H1 (cell line): Measurements from ENCODE around the gene DOCK6. TPM values are rescaled to one million over a fixed set of nuclear protein-coding genes. Genes with fewer than 3 reads are reported as not detected.

Experiments used
- CTCF ChIA-PET: fragments of 300-600 bp; sonication (Branson Sonifier 250); formaldehyde crosslinking; loops from one replicate; lab custom pipeline; 2021; ENCODE audit not compliant: partially characterized antibody; lab: Charles Lee
- POLR2A ChIA-PET: fragments of 300-600 bp; sonication (Branson Sonifier 250); formaldehyde crosslinking; loops from one replicate; lab custom pipeline; 2021; ENCODE audit warnings: inconsistent platforms; ENCODE audit not compliant: partially characterized antibody; lab: Charles Lee
- DNase-seq, 2 experiments: peaks; one replicate each; pipeline versions ENCODE4 v3.0.0 to v3.0.0-alpha.2; 2010 to 2022; ENCODE audit warnings: low spot score in 2 of 2, low read depth in 1 of 2, mixed read lengths in 1 of 2
- FAIRE-seq: peaks from 2 replicates; lab custom pipeline; 2011; peaks lifted over from hg19 to GRCh38; lab: Jason Lieb, UNC
- H2AFZ ChIP-seq: 2 replicates; pipeline ENCODE4 v1.8.1; 2012; ENCODE audit warnings: low read length, inconsistent platforms
- H2AK5ac ChIP-seq: 2 replicates; pipeline ENCODE4 v1.6.1; 2013; ENCODE audit warnings: low read depth, low read length
- H2BK120ac ChIP-seq: replicated peaks from 2 replicates; pipeline ENCODE3; 2013; ENCODE audit warnings: low read depth, low read length, inconsistent platforms
- H2BK12ac ChIP-seq: 2 replicates; pipeline ENCODE4 v1.6.1; 2013; ENCODE audit warnings: low read depth, low read length
- H2BK15ac ChIP-seq: 2 replicates; pipeline ENCODE4 v1.6.1; 2013; ENCODE audit warnings: low read length
- H2BK20ac ChIP-seq: 2 replicates; pipeline ENCODE4 v1.6.1; 2013; ENCODE audit warnings: low read length
- H2BK5ac ChIP-seq: 2 replicates; pipeline ENCODE4 v1.6.1; 2013; ENCODE audit warnings: low read depth, low read length
- H3K14ac ChIP-seq: 2 replicates; pipeline ENCODE4 v1.6.1; 2013; ENCODE audit warnings: inconsistent platforms; ENCODE audit not compliant: insufficient read length
- H3K18ac ChIP-seq: 2 replicates; pipeline ENCODE4 v1.6.1; 2013; ENCODE audit warnings: low read length; ENCODE audit errors: extremely low read depth
- H3K23ac ChIP-seq: 2 replicates; pipeline ENCODE4 v1.6.1; 2013; ENCODE audit warnings: inconsistent platforms; ENCODE audit not compliant: insufficient read length
- H3K23me2 ChIP-seq: 2 replicates; pipeline ENCODE4 v1.6.1; 2013; ENCODE audit warnings: low read depth, low read length
- H3K27ac ChIP-seq: 2 replicates; pipeline ENCODE4 v1.6.1; 2011; ENCODE audit warnings: low read depth, low read length, inconsistent platforms
- H3K27me3 ChIP-seq, 4 experiments: replicated peaks in 1 of 4; 1 replicate in 1 of 4; 2 replicates in 3 of 4; pipeline versions ENCODE4 v1.6.1 to v1.8.1; 2011 to 2013; ENCODE audit warnings: low read length in 3 of 4, mild to moderate bottlenecking in 3 of 4, inconsistent platforms in 2 of 4, mixed read lengths in 2 of 4, moderate library complexity in 1 of 4; ENCODE audit not compliant: control insufficient read depth in 3 of 4, insufficient read depth in 3 of 4; ENCODE audit errors: extremely low read depth in 1 of 4
- H3K36me3 ChIP-seq, 4 experiments: 2 replicates each; pipeline versions ENCODE4 v1.6.1 to v1.8.1; 2011 to 2013; ENCODE audit warnings: mild to moderate bottlenecking in 4 of 4, low read length in 3 of 4, moderate library complexity in 2 of 4, control low read depth in 1 of 4, inconsistent platforms in 1 of 4; ENCODE audit not compliant: insufficient read depth in 4 of 4, control insufficient read depth in 2 of 4
- H3K4ac ChIP-seq: replicated peaks from 2 replicates; pipeline ENCODE3; 2013; ENCODE audit warnings: low read length, low read depth, mixed read lengths, inconsistent platforms; ENCODE audit not compliant: insufficient read length
- H3K4me1 ChIP-seq, 4 experiments: replicated peaks in 1 of 4; 1 replicate in 1 of 4; 2 replicates in 3 of 4; pipeline versions ENCODE4 v1.6.1 to v1.8.1; 2011 to 2013; ENCODE audit warnings: low read length in 3 of 4, inconsistent platforms in 2 of 4, mixed read lengths in 1 of 4; ENCODE audit not compliant: insufficient read depth in 4 of 4, control insufficient read depth in 3 of 4
- H3K4me2 ChIP-seq, 2 experiments: 2 replicates each; pipeline versions ENCODE4 v1.6.1 to v1.8.1; 2011 to 2013; ENCODE audit warnings: low read depth in 2 of 2, low read length in 2 of 2, control low read depth in 1 of 2, inconsistent platforms in 1 of 2, mild to moderate bottlenecking in 1 of 2; ENCODE audit not compliant: insufficient read depth in 1 of 2
- H3K4me3 ChIP-seq, 4 experiments: fragments of 200-600, 300-600 bp in 1 of 4; sonication (generic), shearing (Covaris generic), sonication (Bioruptor Twin) in 1 of 4; 2 replicates each; pipeline versions ENCODE4 v1.5.1 to v1.8.1; 2011 to 2016; ENCODE audit warnings: low read length in 4 of 4, low read depth in 3 of 4, control low read depth in 2 of 4, inconsistent platforms in 2 of 4, mild to moderate bottlenecking in 2 of 4, mixed read lengths in 1 of 4, moderate library complexity in 1 of 4; ENCODE audit not compliant: insufficient read depth in 2 of 4; ENCODE audit errors: extremely low read depth in 1 of 4
- H3K56ac ChIP-seq: replicated peaks from 2 replicates; pipeline ENCODE3; 2013; ENCODE audit warnings: low read depth, mild to moderate bottlenecking, mixed read lengths, low read length, inconsistent platforms; ENCODE audit not compliant: insufficient read length
- H3K79me1 ChIP-seq: 2 replicates; pipeline ENCODE4 v1.6.1; 2013; ENCODE audit warnings: low read depth, low read length, control low read depth
- H3K79me2 ChIP-seq, 2 experiments: 2 replicates each; pipeline versions ENCODE4 v1.6.1 to v1.8.1; 2012 to 2013; ENCODE audit warnings: low read length in 2 of 2, mild to moderate bottlenecking in 2 of 2, inconsistent platforms in 1 of 2; ENCODE audit not compliant: insufficient read depth in 2 of 2, control insufficient read depth in 1 of 2
- H3K9ac ChIP-seq, 4 experiments: replicated peaks in 1 of 4; 1 replicate in 1 of 4; 2 replicates in 3 of 4; pipeline versions ENCODE4 v1.6.1 to v1.8.1; 2011 to 2013; ENCODE audit warnings: low read depth in 3 of 4, low read length in 3 of 4, control low read depth in 2 of 4, mild to moderate bottlenecking in 2 of 4, moderate library complexity in 2 of 4, inconsistent platforms in 1 of 4; ENCODE audit errors: extremely low read depth in 1 of 4
- H3K9me3 ChIP-seq, 2 experiments: 2 replicates each; pipeline versions ENCODE4 v1.6.1 to v1.8.1; 2012 to 2013; ENCODE audit warnings: mild to moderate bottlenecking in 2 of 2, moderate library complexity in 2 of 2, control low read depth in 1 of 2, inconsistent platforms in 1 of 2, low read depth in 1 of 2, low read length in 1 of 2, mixed read lengths in 1 of 2; ENCODE audit not compliant: insufficient read depth in 2 of 2
- H4K20me1 ChIP-seq, 2 experiments: replicated peaks in 1 of 2; 2 replicates each; pipeline versions ENCODE3 to v1.8.1; 2011 to 2013; ENCODE audit warnings: inconsistent platforms in 2 of 2, low read length in 2 of 2, mild to moderate bottlenecking in 1 of 2; ENCODE audit not compliant: insufficient read depth in 2 of 2, control insufficient read depth in 1 of 2
- H4K5ac ChIP-seq: 2 replicates; pipeline ENCODE4 v1.6.1; 2013; ENCODE audit warnings: low read length, low read depth, mixed read lengths, inconsistent platforms; ENCODE audit not compliant: insufficient read length
- H4K8ac ChIP-seq: 2 replicates; pipeline ENCODE4 v1.8.0; 2013; ENCODE audit warnings: mild to moderate bottlenecking, moderate library complexity, low read length, inconsistent platforms; ENCODE audit not compliant: insufficient read depth; ENCODE audit errors: extremely low read depth
- H4K91ac ChIP-seq: replicated peaks from 2 replicates; pipeline ENCODE3; 2013; ENCODE audit warnings: low read length, mixed read lengths, inconsistent platforms; ENCODE audit not compliant: insufficient read length
- BRCA1 ChIP-seq: IDR thresholded peaks from 2 replicates; pipeline ENCODE4 v1.6.1; 2012; ENCODE audit warnings: low read depth, low read length, improper control_type of control experiment
- CEBPB ChIP-seq: IDR thresholded peaks from 2 replicates; pipeline ENCODE4 v1.6.1; 2012; ENCODE audit warnings: low read depth, low read length
- CHD1 ChIP-seq: IDR thresholded peaks from 2 replicates; pipeline ENCODE4 v1.6.1; 2012; ENCODE audit warnings: low read depth, low read length, improper control_type of control experiment
- CREB1 ChIP-seq: IDR thresholded peaks from 2 replicates; pipeline ENCODE4 v1.6.1; 2012; ENCODE audit warnings: inconsistent platforms
- E2F6 ChIP-seq: IDR thresholded peaks from 2 replicates; pipeline ENCODE4 v1.6.1; 2012; ENCODE audit warnings: inconsistent platforms
- EGR1 ChIP-seq: IDR thresholded peaks from 2 replicates; pipeline ENCODE4 v1.6.1; 2011; ENCODE audit warnings: low read depth, low read length, borderline replicate concordance
- MAX ChIP-seq: IDR thresholded peaks from 2 replicates; pipeline ENCODE4 v1.6.1; 2012; ENCODE audit warnings: inconsistent platforms
- NRF1 ChIP-seq: IDR thresholded peaks from 2 replicates; pipeline ENCODE4 v1.6.1; 2011; ENCODE audit warnings: mild to moderate bottlenecking, low read depth, low read length, improper control_type of control experiment
- POU5F1 ChIP-seq: IDR thresholded peaks from 2 replicates; pipeline ENCODE4 v1.6.1; 2011; ENCODE audit warnings: low read depth, mild to moderate bottlenecking, low read length, moderate library complexity
- RAD21 ChIP-seq, 2 experiments: IDR thresholded peaks in 1 of 2; conservative IDR thresholded peaks in 1 of 2; 2 replicates each; pipeline ENCODE4 v1.6.1; 2011; ENCODE audit warnings: low read depth in 2 of 2, low read length in 2 of 2, improper control_type of control experiment in 1 of 2, inconsistent platforms in 1 of 2, mild to moderate bottlenecking in 1 of 2, moderate library complexity in 1 of 2
- RNF2 ChIP-seq: fragments of 200-900, 300-1000 bp; sonication (generic); IDR thresholded peaks from 2 replicates; pipeline ENCODE4 v1.7.1; 2016; ENCODE audit warnings: borderline replicate concordance, low read depth, mild to moderate bottlenecking, antibody characterized with exemption, low read length; ENCODE audit not compliant: poor library complexity, severe bottlenecking; ENCODE audit errors: missing control alignments
- SP4 ChIP-seq: IDR thresholded peaks from 2 replicates; pipeline ENCODE4 v1.6.1; 2012; ENCODE audit warnings: low read length, inconsistent platforms
- SUZ12 ChIP-seq: fragments of 200-600 bp; sonication (generic); IDR thresholded peaks from 2 replicates; pipeline ENCODE4 v1.6.1; 2012; ENCODE audit warnings: mild to moderate bottlenecking, inconsistent platforms, low read length, moderate library complexity, mixed read lengths
- TEAD4 ChIP-seq: IDR thresholded peaks from 2 replicates; pipeline ENCODE4 v1.6.1; 2012; ENCODE audit warnings: low read depth, low read length, inconsistent platforms, mixed read lengths
- WGBS, 2 experiments: shearing (Covaris generic) in 1 of 2; methylation state at CpG; one replicate each; pipeline versions ENCODE4 v1.1.6 to v1.1.7; 2013 to 2015; ENCODE audit warnings: low lambda C conversion rate in 2 of 2, mixed read lengths in 2 of 2, inconsistent platforms in 1 of 2, low coverage in 1 of 2, missing lambda C conversion rate in 1 of 2; ENCODE audit not compliant: insufficient replicate concordance in 2 of 2, insufficient coverage in 1 of 2, insufficient read length in 1 of 2; ENCODE audit errors: extremely low coverage in 1 of 2, missing lambda C conversion rate in 1 of 2; 5-methylcytosine and 5-hydroxymethylcytosine counted together
- polyA plus RNA-seq, 7 experiments: library from polyadenylated mRNA; depleted of rRNA in 3 of 7; stranded (reverse) in 5 of 7; unstranded in 2 of 7; fragments of >200 nt in 5 of 7; fragments of 200-250 nt in 2 of 7; gene quantifications; 1 replicate in 5 of 7; 2 replicates in 1 of 7; 4 replicates in 1 of 7; pipeline versions ENCODE4 v1.2.1 to v1.2.3, GENCODE V29; 2011 to 2013; ENCODE audit warnings: missing spikeins in 2 of 7, mixed read lengths in 2 of 7
- total RNA-seq: library from RNA; stranded (reverse); fragmentation: NEBNext Ultra II Directional; extraction: Animal tissue kit (Norgen Biotek cat#: 25700); gene quantifications from 2 replicates; pipeline ENCODE4 v1.2.1, GENCODE V29; 2021

Gene DOCK6
- total and polyA plus RNA-seq, 2 of the 8 experiments (the other 6 are each of a cell fraction or from before 2014, with no cell fraction given), result 25.5 to 54.7 TPM

DNA sequence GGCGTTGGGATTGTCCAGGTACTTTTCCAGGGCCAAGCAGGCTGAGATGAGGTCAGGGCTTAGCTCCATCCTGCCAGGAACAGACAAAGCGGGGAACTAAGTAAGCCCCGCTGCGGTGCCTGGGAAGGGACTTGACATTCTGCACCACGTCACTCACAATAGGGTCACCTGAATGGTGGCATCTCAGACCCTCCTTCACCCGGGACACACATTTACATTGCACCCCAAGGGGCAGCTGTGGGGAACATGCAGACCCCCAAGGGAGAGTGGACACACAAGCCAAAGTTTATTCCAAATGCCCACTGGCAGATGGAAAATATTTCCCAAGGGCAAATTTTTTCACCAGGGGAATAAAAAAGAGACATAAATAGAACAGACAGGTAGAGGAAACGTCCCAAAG is 86.4 kb downstream of the DOCK6 start:
- Histone ChIP-seq H3K79me2 (no peaks in the 10 kb centered on the region), H3K9me3 (no peaks in the 10 kb centered on the region), H2BK5ac (no peak overlapping the region), H2BK120ac (no peak overlapping the region), H3K4me1 (peaks cover 0 to 3% (median 2%) of the 10 kb centered on the region in 4 experiments; a peak in 2 of 7 replicates), H3K23ac (no peak overlapping the region), H3K79me1 (no peaks in the 10 kb centered on the region; the same call in 1 of the 2 replicates), H3K36me3 (peaks cover 0 to 28% (median 12%) of the 10 kb centered on the region in 4 experiments; a peak in 6 of 8 replicates), H4K20me1 (no peaks in the 10 kb centered on the region), H3K18ac (no peak overlapping the region), H3K4ac (no peak overlapping the region), H4K91ac (no peak overlapping the region), H4K8ac (no peak overlapping the region), H3K27ac (no peak overlapping the region; the same call in 1 of the 2 replicates), H3K4me3 (no peak overlapping the region), H2BK15ac (no peak overlapping the region), H3K27me3 (no peaks in the 10 kb centered on the region), H3K56ac (no peak overlapping the region), H4K5ac (no peak overlapping the region), H2AK5ac (no peak overlapping the region), H3K14ac (no peak overlapping the region), H3K9ac (no peak overlapping the region), H2AFZ (no peak overlapping the region), H2BK12ac (no peak overlapping the region), H3K23me2 (no peaks in the 10 kb centered on the region), H3K4me2 (no peak overlapping the region), H2BK20ac (no peak overlapping the region)
- ChIA-PET POLR2A (interaction anchor here (0.6 to 1.3 kb wide), 2 partner anchors 20 to 21 kb away, joined by 4 read pairs; partner anchors contain the start of gene SPC24), CTCF (interaction anchor here (0.5 kb wide), 1 partner anchor 125 kb away, joined by 3 read pairs; no protein-coding TSS in a partner anchor)
- FAIRE-seq, result no peak
- DNase-seq, result no peak
- WGBS, 2 experiments, result 94% methylated on average over 7 of the region's 7 CpGs; no CpG with 5 or more reads in 1 of the 2 experiments
- TF ChIP-seq MAX (no peak), TEAD4 (no peak), CREB1 (no peak), NRF1 (no peak), E2F6 (no peak), POU5F1 (no peak), SUZ12 (no peak), RNF2 (no peak), EGR1 (no peak), CEBPB (no peak), CHD1 (no peak), RAD21 (IDR thresholded peaks at IDR 0.05 in 1 of 2, conservative IDR thresholded peaks at IDR 0.05 in 1 of 2; ENCODE audit: low read depth in 2 of 2, low read length in 2 of 2) (no peak), BRCA1 (no peak), SP4 (no peak)
